HT1080 (cell line): ENCODE data around the gene RPL29. TPM values are rescaled to one million over a fixed set of nuclear protein-coding genes. Genes with fewer than 3 reads are reported as not detected.
"Not testable (repeated sequence)": the region's sequence is repeated elsewhere in the genome, so short reads cannot be mapped to it uniquely, and the experiment has no call there.

Experiments used
- DNase-seq: peaks from one replicate; pipeline ENCODE4 v3.0.0-alpha.2; 2015; ENCODE audit warnings: low read depth
- polyA plus RNA-seq, 2 experiments: library from polyadenylated mRNA; depleted of rRNA; stranded (reverse); fragments of >200 nt; gene quantifications; 2 replicates each; pipeline ENCODE4 v1.2.3, GENCODE V29; 2015
- total RNA-seq: library from RNA; depleted of rRNA; stranded (reverse); fragments of >200 nt; shearing (Covaris generic); gene quantifications from 2 replicates; pipeline ENCODE4 v1.2.3, GENCODE V29; 2014; rRNA removed

RPL29 gene
- total RNA-seq = 1,388 and 1,455 TPM in 2 replicates
- polyA plus RNA-seq (2015; cell fraction: cytosol; rRNA removed) = 1,897 and 2,150 TPM in 2 replicates
- 718 and 788 TPM in 2 replicates for polyA plus RNA-seq (2015; cell fraction: nucleus; rRNA removed)

DNA sequence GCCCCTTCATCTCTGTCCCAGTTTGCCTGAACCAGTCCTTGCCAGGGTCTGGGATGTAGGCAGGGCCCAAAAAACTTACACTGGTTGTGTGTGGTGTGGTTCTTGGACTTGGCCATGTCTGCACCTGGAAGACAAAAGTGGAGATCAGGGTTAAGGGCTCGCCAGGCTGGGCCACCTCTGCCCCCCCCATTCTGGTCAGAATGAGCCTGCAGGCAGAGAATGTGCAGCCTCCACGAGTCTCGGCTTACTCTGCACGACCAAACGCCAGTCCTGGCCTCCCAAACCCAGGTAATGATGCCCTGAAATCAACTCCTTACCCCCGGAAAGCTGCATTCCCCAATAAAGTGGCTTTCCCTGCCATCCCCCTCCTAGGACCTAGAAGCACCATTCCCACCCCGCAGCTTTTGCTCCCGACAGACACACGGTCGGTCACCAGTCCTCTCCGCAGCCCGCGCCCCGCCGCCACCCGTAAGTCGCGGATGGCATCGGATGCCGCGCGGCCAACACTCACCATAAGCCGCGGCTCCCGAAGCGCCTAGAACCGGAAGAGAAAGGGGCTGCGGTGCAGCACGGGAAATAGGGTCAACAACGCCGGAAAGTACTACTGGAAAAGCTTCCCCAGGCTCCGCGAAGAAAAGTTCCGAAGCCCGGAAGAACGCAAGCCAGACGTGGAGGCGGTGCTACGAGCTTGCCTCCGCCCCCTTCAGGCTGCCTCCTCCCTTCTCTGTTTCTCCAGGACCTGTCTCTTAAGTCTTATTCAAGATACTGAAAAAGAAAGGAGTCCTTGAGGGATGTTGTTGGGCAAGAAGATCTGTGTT lies at the start of gene RPL29:
Gene RPL29, minus strand, starts transcription at position 550 of the 818 bp plus-strand sequence. Its CDS starts 434 bp downstream, at position 116.
- peak; percentile 92 for DNase-seq

DNA sequence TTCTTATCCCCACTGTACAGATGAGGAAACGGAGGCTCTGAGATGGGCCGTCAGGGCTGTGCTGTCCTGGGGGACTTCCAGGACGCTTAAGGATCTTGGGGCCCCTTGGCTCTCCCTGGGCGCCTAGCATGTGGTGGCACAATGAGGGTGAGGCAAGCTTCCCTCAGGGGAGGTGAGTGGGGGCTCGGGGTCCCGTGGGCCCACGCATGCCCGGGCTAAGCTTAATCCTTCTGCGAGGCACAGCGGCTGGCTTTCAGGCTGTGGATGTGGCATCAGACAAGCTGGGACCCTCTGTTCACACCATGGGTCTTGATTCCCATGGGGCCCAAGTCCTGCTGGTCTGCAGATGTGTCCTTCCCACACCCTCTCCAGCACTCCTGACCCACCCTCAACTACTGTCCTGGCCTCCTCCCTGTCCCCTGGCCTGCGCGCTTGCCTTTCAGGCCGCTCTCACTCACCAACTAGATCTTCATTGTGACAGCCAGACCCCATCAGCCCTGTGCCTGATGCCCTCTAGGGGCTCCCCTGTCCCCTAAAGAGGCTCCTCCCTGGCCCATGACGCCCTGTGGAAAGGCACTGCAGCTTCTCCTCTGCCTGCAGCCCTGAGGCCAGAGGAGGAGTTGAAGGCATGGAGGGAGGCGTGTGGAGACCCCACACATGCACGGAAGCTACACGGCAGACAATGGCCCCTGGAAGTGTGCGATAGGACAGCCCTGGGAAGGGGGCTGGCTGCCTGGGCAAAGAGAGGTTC lies 49.3 kb upstream of the RPL29 start:
- no peak for DNase-seq

DNA sequence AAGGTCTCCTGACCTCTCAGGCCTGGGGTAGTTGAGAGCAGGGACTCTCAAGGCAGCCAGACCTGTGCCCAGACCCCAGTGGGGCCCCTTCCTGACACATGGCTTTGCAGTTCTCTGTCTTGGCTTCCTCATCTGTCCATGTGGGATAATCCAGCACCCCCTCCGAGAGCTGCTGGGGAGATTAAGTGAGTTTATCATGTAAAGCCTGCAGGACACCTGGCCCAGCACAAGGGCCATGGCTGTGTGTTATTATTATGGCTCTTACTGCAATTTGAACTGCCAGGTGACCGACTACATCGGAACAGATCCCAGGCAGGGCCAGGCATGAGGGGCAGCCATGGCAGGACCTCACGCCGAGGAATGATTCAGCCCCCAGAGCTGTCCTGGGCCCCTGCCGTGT lies 48.1 kb upstream of the RPL29 start:
- no peak for DNase-seq

DNA sequence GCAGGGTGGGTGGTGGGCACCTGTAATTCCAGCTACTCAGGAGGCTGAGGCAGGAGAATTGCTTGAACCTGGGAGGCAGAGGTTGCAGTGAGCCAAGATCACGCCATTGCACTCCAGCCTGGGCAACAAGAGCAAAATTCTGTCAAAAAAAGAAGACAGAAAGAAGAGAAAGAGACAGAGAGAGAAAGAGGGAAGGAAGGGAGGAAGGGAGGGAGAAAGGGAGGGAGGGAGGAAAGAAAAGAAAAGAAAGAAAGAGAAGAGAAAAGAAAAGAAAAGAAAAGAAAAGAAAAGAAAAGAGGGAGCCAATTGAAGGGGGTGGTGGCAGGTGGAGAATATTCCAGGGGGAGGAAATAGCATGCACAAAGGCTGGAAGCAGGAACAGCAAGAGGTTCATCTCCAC lies 47.3 kb upstream of the RPL29 start:
- not testable (repeated sequence) for DNase-seq

DNA sequence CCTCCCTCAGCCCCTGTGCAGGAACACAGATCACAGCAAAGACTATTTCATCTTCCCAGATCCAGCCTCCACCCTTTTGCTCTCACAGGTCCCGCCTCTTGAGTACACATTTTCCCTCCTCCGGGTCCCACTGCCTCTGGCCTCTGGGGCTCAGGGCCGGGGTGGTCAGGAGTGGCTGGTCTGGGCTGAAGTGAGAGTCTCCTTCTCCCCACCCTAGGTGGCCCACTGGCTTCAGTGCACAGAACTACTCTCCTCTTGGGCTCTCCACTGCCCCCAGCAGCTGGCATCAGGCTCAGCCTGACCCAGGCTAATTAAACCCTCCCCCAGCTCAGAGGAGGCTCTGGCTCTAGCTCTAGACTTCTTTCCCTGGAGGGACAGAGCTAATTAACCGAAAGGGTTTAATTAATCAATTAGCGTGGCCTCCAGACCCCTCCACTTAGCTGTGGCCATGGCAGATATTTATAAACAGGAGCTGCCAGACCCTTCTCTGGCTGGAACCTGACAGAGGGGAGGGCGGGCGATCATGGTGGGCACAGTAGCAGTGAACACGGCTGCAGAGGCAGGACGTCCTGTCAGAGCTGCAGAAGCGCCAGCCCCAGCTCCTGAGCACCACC lies 45.5 kb upstream of the RPL29 start:
- DNase-seq = no peak

DNA sequence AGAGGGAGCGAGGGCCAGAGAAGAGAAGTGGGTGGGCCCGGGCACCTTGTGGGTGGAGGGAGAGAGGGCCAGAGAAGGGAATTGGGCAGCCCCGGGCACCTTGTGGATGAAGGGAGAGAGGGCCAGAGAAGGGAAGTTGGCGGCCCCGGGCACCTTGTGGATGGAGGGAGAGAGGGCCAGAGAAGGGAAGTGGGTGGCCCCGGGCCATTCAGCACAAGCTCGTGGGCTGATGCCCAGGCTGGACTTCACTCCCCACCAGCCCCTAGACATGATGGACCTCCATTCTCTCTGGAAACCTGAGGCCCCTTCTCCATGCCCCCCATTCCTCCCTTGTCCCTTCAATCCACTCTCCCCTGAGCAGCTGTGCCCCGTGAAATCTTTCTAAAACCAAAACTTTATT lies 44.9 kb upstream of the RPL29 start:
- no peak for DNase-seq

DNA sequence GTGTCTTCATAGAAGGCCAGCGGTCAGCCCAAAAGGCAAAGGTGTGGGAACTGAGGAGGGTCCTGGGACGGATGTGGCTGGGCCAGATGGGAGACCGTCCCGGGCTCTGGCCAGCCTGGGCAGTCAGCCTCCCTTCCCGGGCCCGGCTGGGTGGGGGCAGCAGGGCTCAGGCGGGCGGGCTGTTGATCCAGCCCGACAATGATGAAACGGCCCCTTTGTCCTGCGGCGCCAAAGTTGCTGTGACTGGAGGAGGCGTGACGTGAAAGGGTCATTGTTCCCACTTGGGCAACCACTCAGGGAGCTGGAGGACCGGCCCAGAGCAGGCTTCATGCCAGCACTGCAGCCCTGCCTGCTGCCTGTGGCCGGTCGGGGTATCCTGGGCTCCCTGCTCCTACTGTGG lies 44.2 kb upstream of the RPL29 start:
- DNase-seq = no peak

DNA sequence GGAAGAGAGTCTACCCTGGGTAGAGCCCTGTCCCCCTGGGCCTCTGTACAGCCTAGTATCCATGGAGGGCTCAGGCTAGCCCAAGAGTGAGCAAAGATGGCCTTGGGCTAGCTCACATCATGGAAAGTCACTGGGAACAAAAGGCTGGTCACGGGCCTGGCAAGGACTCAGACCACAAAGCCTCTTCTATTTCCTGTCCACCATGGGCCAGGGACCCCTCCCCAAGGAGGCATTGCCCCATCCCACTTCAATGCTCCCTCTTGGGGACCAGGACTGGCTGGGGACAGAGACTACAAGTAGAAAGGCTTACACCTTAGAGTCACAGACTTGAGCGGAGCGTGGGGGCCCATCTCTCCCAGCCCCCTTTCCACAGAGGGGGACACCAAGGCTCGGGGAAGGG lies 43.7 kb upstream of the RPL29 start:
- no peak for DNase-seq

DNA sequence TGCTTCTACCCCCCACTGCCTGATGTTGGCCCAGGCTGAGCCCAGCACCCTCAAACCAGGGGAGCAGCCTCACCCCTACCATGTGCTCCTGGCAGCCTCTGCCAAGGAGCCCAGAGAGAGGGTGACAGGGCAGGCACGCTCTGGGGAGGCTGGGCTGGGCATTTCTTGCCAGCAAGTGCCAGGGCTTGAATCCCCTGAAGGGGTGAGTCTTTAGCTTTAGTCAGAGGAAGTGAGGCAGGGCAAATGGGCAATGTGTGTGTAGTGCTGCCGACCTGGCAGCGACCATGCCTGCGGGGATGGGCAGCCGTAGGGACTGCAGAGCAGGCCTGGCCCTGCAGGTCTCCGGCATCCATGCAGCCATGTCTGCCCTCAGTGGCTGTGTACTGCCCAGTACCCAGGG lies 42.5 kb upstream of the RPL29 start:
- DNase-seq = peak; percentile 40

DNA sequence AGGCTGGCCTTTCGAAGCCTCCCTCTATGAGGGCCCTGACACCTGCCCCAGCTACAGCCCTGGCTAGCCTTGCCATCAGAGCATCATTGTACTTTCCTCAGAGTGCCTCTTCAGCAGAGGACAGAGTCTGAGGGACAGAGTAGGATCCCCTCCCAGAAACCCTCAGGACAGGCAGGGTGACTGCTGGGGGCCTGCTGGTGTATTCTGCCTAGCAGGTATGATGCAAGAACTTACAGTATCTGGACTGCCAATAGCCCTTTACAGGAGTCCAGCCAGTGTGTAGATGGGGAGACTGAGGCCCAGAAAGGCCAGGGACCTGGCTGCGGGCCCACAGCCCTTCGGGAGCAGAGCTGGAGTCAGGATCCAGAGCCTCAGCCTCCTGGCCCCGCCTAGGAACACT lies 41.6 kb upstream of the RPL29 start:
- no peak for DNase-seq

DNA sequence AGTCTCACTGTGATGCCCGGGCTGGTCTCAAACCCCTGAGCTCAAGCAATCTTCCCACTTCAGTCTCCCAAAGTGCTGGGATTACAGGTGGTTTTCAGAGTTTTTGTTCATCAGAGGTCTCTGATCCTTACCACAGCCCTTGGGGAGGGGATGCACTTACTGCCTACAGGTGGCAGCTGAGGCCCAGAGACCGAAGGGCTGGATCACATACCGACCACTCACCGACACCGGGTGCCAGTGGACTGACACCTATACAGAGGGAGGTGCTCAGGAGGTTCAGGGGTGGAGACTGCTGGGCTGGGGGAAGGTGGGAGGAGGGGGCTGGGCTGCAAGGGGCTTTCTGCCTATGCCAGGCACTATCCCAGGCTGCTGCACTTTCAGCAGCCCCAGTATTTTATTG lies 41.1 kb upstream of the RPL29 start:
- no peak for DNase-seq

DNA sequence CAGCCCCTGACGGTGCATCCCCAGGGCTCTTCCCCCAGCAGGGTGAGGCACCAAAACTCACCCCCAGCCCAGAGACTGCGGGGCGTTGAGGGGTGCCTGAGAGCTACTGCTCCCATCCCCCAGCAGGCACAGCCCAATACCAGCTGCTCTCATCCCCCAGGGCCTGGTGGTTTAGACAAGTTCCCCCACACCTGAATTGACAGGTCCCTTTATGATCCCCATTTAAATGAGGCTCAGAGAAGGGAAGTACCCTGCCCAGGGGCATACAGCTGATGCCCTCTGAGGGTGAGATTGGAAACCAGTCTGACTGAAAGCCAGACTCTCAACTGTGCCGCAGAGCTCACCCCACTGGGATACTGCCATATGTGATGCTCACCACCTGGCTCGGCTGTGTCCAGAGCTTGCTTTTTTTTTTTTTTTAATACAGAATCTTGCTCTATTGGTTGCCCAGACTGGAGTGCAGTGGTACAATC lies 40.6 kb upstream of the RPL29 start:
- DNase-seq = no peak

DNA sequence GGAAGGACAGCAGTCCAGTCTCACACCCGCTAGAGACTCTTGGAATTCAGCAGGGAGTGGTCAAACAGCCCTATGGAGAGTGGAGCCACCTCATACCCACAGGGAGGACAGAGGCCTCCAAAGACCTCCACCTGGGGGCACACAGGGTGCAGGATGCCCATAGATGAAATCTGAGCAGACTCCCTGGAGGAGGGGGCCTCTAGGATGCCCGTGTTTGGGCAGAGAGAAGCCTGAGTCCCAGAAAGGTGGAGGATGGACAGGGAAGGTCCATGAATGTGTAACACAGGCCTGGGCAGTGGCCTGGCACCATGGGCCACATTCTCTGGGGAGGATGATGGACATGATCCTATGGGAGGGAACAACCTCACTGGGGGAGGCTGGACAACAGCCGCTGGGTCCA lies 39.0 kb upstream of the RPL29 start:
- DNase-seq = no peak

DNA sequence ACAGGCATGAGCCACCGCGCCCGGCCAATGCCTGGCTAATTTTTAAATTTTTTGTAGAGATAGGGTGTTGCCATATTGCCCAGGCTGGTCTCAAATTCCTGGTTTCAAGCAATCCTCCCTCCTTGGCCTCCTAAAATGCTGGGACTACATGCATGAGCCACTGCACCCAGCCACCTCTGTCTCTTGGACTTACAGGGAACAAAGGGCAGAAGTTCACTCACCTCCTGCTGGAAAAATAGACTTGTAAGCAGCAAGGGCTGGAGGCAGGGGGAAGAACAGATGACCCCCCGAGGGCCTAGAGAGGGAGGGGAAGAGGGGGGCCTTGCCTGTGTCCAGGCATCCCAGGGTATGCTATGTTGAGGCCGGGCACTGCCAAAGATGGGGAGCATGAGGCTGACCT lies 38.5 kb upstream of the RPL29 start:
- no peak for DNase-seq

DNA sequence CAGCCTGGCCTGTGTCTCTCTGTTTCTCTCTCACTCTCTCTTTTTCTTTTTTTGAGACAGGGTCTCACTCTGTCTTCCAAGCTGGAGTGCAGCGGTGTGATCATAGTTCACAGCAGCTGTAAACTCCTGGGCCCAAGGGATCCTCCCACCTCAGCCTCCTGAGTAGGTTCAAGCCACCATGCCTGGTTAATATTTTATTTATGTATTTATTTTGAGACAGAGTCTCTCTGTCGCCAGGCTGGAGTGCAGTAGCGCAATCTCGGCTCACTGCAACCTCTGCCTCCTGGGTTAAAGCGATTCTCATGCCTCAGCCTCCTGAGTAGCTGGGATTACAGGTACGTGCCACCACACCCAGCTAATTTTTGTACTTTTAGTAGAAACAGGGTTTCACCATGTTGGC lies 38.1 kb upstream of the RPL29 start:
- not testable (repeated sequence) for DNase-seq

DNA sequence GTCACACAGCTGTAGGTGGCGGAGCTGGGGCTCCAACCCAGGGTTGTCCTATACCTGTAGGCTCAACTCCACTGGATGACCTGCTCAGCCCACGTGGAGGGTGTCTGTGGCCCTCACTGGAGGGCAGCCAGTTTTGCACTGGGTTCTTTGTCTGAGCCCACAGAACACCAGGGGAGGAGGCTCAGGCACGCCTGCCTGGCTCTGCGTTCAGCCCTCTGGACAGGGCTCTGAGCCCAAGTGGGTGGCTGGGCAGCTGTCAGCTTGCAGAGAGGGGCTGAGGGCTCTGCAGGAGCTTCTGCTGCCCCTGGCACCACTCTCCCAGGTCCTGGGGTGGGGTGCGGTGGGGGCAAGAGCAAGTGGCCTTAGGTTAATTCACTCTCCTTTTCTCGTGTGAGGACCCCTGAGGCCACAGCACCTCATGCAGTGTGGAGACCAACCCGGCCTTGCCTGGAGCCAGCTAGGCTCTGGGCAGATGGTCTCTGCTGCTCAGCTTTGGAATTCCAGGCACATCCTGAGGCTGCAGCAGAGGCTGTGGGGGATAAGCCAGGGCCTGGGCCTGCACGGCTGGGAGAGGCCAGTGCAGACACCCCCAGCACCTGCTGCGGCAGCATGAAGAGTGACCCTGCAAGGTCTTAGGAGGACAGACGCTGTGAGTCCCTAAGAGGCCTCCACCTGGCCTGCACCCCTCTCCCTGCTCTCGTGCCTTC lies 37.2 kb upstream of the RPL29 start:
- DNase-seq = no peak

DNA sequence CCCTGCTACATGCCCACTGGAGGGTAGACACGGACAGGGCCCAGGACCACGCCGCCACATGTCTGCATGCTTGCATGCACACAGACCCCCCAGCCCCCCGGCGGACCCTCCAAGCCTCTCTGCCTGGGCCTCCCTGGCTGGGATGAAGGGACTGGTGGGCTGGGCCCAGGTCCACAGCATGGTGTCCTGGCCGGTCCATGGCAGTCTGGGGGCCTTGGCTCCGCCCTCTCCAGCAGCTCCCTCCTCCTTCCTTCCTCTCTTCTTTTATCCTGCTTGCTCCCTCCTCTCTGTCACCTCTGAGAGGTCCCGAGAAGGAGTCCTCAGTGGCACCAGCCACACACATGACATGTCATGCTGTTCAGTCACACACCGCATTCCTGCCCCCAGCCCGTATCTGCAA lies 36.2 kb upstream of the RPL29 start:
- DNase-seq = no peak

DNA sequence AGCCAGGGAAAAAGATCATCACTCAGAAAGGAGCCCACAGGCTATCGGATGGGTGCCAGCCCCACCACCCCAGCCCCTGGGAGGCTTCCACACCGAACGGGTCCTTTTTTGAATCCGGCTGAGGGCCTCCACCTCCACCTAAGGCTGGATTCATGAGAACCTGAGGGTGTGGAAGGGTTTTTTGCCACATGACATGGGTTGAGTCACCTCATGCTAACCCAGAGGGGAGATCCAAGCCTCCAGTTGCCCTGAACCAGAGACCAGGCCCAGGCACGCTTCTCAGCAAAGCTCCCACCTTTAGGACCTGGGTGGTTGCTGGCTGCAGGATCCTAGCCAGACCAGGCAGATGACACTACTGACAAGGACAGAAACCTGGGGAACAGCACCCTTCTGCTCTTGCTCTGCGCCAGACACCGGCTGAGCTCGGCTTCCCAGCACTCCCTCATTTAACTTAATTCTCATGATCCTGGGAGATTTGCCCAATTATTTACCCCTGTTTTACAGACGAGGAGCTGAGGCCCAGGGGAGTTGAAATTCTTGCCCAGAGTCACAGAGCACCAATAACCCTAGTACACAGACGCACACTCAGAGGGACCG lies 35.1 kb upstream of the RPL29 start:
- DNase-seq = no peak

DNA sequence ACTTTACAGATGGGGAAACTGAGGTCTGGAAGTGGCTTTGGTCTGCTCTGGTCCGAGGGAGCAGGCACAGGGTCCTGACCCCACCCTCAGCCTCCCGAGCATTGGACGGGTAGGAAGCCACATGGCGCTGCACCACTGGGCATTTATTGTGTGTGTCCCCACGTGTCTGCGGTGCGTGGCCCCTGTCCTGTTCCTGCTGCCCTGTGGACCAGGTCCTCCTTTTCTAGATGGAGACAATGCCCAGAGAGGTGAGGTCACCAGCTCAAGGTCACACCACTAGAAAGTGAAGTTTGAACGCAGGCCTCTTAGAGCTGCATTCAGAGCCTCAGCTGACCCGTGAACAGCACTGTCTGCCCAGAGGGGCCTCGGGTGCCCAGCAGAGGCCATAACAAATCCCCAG lies 33.8 kb upstream of the RPL29 start:
- no peak for DNase-seq

DNA sequence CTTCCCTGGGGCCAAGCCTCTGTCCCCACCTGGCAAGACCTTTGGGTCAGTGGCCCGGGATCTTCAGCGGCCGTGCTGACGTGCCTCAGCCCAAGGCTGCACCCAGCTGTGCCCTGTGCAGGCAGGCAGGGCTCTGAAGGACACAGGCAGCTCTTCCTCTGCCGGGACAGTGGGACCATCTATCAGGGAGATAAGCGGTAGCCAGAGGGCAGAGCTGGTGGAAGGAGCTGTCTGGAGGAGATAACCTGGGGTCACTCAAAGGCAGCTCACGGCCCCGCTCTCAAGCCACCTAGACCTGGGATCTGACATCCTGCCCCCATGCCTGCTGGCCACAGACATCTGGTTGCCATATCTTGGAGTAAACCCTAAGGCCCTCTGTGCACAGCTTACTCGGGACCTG lies 33.4 kb upstream of the RPL29 start:
- no peak for DNase-seq

DNA sequence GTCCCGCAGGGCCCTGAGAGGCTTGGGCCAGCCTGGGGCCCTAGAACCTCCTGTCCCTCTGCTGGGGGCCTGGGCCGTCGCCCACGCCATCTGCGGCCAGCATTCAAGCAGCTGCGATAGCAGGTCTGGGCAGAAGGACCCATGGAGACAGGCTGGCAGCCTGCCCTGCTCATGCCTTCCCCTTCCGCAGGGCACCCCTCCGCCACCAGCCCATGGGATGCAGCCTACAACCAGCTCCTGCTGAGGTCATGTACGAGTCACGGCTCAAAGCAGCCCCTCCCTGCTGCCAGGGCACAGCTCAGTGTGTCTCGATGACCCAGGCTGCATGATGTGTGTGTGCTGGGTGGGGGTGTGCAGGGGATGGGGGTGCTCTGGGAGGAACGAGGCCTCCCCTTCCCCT lies 32.9 kb upstream of the RPL29 start:
- DNase-seq = no peak
